ENCODE data around the gene SPOCK1.

Gene SPOCK1

GRCh38 chr5:137217599-137218200, 281.4 kb downstream of the SPOCK1 start:
- DNase-seq = no peak
- Histone ChIP-seq H3K4me1 (ENCODE audit: control insufficient read depth, insufficient read depth, low read length, poor library complexity, severe bottlenecking) (no peaks in the 10 kb centered on the region), H3K4me3 (ENCODE audit: insufficient read depth, low read depth, low read length, poor library complexity, severe bottlenecking) (no peak overlapping the region), H3K36me3 (ENCODE audit: control insufficient read depth, insufficient read depth, low read length) (no peaks in the 10 kb centered on the region), H3K9me3 (ENCODE audit: control insufficient read depth, low read length) (no peaks in the 10 kb centered on the region), H3K27me3 (replicated peaks; ENCODE audit: control insufficient read depth, insufficient read depth, low read length, poor library complexity, severe bottlenecking) (no peaks in the 10 kb centered on the region), H3K27ac (ENCODE audit: insufficient read depth, low read length, poor library complexity, severe bottlenecking) (no peak overlapping the region)

- no peaks in the 10 kb centered on the region for H3K4me1 ChIP-seq (ENCODE audit: control insufficient read depth, insufficient read depth, low read length, poor library complexity, severe bottlenecking)
These were observed 282.0 kb downstream of the SPOCK1 start for GRCh38 chr5:137216976-137217598.

GRCh38 chr5:137215780-137216179, 283.3 kb downstream of the SPOCK1 start:
- H3K36me3 ChIP-seq (ENCODE audit: control insufficient read depth, insufficient read depth, low read length) = no peaks in the 10 kb centered on the region
- no peak overlapping the region for H3K4me3 ChIP-seq (ENCODE audit: insufficient read depth, low read depth, low read length, poor library complexity, severe bottlenecking)
- no peak for DNase-seq
- no peaks in the 10 kb centered on the region for H3K27me3 ChIP-seq (replicated peaks; ENCODE audit: control insufficient read depth, insufficient read depth, low read length, poor library complexity, severe bottlenecking)
- H3K9me3 ChIP-seq (ENCODE audit: control insufficient read depth, low read length) = no peaks in the 10 kb centered on the region
- no peaks in the 10 kb centered on the region for H3K4me1 ChIP-seq (ENCODE audit: control insufficient read depth, insufficient read depth, low read length, poor library complexity, severe bottlenecking)
- H3K27ac ChIP-seq (ENCODE audit: insufficient read depth, low read length, poor library complexity, severe bottlenecking) = no peak overlapping the region

More at GRCh38 chr5:137216976-137217598, 282.0 kb downstream of the SPOCK1 start:
- no peaks in the 10 kb centered on the region for H3K9me3 ChIP-seq (ENCODE audit: control insufficient read depth, low read length)
- no peak overlapping the region for H3K4me3 ChIP-seq (ENCODE audit: insufficient read depth, low read depth, low read length, poor library complexity, severe bottlenecking)
- H3K27ac ChIP-seq (ENCODE audit: insufficient read depth, low read length, poor library complexity, severe bottlenecking) = no peak overlapping the region
- no peak for DNase-seq
- H3K27me3 ChIP-seq (replicated peaks; ENCODE audit: control insufficient read depth, insufficient read depth, low read length, poor library complexity, severe bottlenecking) = no peaks in the 10 kb centered on the region
- no peaks in the 10 kb centered on the region for H3K36me3 ChIP-seq (ENCODE audit: control insufficient read depth, insufficient read depth, low read length)

- no peaks in the 10 kb centered on the region for H3K36me3 ChIP-seq (ENCODE audit: control insufficient read depth, insufficient read depth, low read length)
- no peak for DNase-seq
- H3K4me1 ChIP-seq (ENCODE audit: control insufficient read depth, insufficient read depth, low read length, poor library complexity, severe bottlenecking) = no peaks in the 10 kb centered on the region
- no peaks in the 10 kb centered on the region for H3K9me3 ChIP-seq (ENCODE audit: control insufficient read depth, low read length)
- no peaks in the 10 kb centered on the region for H3K27me3 ChIP-seq (replicated peaks; ENCODE audit: control insufficient read depth, insufficient read depth, low read length, poor library complexity, severe bottlenecking)
- H3K27ac ChIP-seq (ENCODE audit: insufficient read depth, low read length, poor library complexity, severe bottlenecking) = no peak overlapping the region
- no peak overlapping the region for H3K4me3 ChIP-seq (ENCODE audit: insufficient read depth, low read depth, low read length, poor library complexity, severe bottlenecking)
These were observed 283.9 kb downstream of the SPOCK1 start for GRCh38 chr5:137215261-137215660.

GRCh38 chr5:137214446-137215189, 284.5 kb downstream of the SPOCK1 start:
- Histone ChIP-seq H3K4me3 (ENCODE audit: insufficient read depth, low read depth, low read length, poor library complexity, severe bottlenecking) (no peak overlapping the region), H3K27me3 (replicated peaks; ENCODE audit: control insufficient read depth, insufficient read depth, low read length, poor library complexity, severe bottlenecking) (no peaks in the 10 kb centered on the region), H3K36me3 (ENCODE audit: control insufficient read depth, insufficient read depth, low read length) (no peaks in the 10 kb centered on the region), H3K9me3 (ENCODE audit: control insufficient read depth, low read length) (no peaks in the 10 kb centered on the region), H3K4me1 (ENCODE audit: control insufficient read depth, insufficient read depth, low read length, poor library complexity, severe bottlenecking) (no peaks in the 10 kb centered on the region), H3K27ac (ENCODE audit: insufficient read depth, low read length, poor library complexity, severe bottlenecking) (no peak overlapping the region)
- DNase-seq = no peak

- Histone ChIP-seq H3K4me3 (ENCODE audit: insufficient read depth, low read depth, low read length, poor library complexity, severe bottlenecking) (no peak overlapping the region), H3K27ac (ENCODE audit: insufficient read depth, low read length, poor library complexity, severe bottlenecking) (no peak overlapping the region), H3K4me1 (ENCODE audit: control insufficient read depth, insufficient read depth, low read length, poor library complexity, severe bottlenecking) (no peaks in the 10 kb centered on the region), H3K27me3 (replicated peaks; ENCODE audit: control insufficient read depth, insufficient read depth, low read length, poor library complexity, severe bottlenecking) (no peaks in the 10 kb centered on the region), H3K36me3 (ENCODE audit: control insufficient read depth, insufficient read depth, low read length) (no peaks in the 10 kb centered on the region), H3K9me3 (ENCODE audit: control insufficient read depth, low read length) (no peaks in the 10 kb centered on the region)
- no peak for DNase-seq
These were observed 286.7 kb downstream of the SPOCK1 start for GRCh38 chr5:137212471-137212870.

GRCh38 chr5:137209232-137209809, 289.8 kb downstream of the SPOCK1 start:
- Histone ChIP-seq H3K4me3 (ENCODE audit: insufficient read depth, low read depth, low read length, poor library complexity, severe bottlenecking) (no peak overlapping the region), H3K27me3 (replicated peaks; ENCODE audit: control insufficient read depth, insufficient read depth, low read length, poor library complexity, severe bottlenecking) (no peaks in the 10 kb centered on the region), H3K36me3 (ENCODE audit: control insufficient read depth, insufficient read depth, low read length) (no peaks in the 10 kb centered on the region), H3K27ac (ENCODE audit: insufficient read depth, low read length, poor library complexity, severe bottlenecking) (no peak overlapping the region), H3K4me1 (ENCODE audit: control insufficient read depth, insufficient read depth, low read length, poor library complexity, severe bottlenecking) (no peaks in the 10 kb centered on the region), H3K9me3 (ENCODE audit: control insufficient read depth, low read length) (no peaks in the 10 kb centered on the region)
- DNase-seq = no peak

GRCh38 chr5:137207023-137207760, 291.9 kb downstream of the SPOCK1 start:
- Histone ChIP-seq H3K36me3 (ENCODE audit: control insufficient read depth, insufficient read depth, low read length) (no peaks in the 10 kb centered on the region), H3K4me3 (ENCODE audit: insufficient read depth, low read depth, low read length, poor library complexity, severe bottlenecking) (no peak overlapping the region), H3K27me3 (replicated peaks; ENCODE audit: control insufficient read depth, insufficient read depth, low read length, poor library complexity, severe bottlenecking) (no peaks in the 10 kb centered on the region), H3K4me1 (ENCODE audit: control insufficient read depth, insufficient read depth, low read length, poor library complexity, severe bottlenecking) (no peaks in the 10 kb centered on the region), H3K27ac (ENCODE audit: insufficient read depth, low read length, poor library complexity, severe bottlenecking) (no peak overlapping the region), H3K9me3 (ENCODE audit: control insufficient read depth, low read length) (no peaks in the 10 kb centered on the region)
- DNase-seq = no peak

- Histone ChIP-seq H3K27me3 (replicated peaks; ENCODE audit: control insufficient read depth, insufficient read depth, low read length, poor library complexity, severe bottlenecking) (no peaks in the 10 kb centered on the region), H3K27ac (ENCODE audit: insufficient read depth, low read length, poor library complexity, severe bottlenecking) (no peak overlapping the region), H3K36me3 (ENCODE audit: control insufficient read depth, insufficient read depth, low read length) (no peaks in the 10 kb centered on the region), H3K4me3 (ENCODE audit: insufficient read depth, low read depth, low read length, poor library complexity, severe bottlenecking) (no peak overlapping the region), H3K4me1 (ENCODE audit: control insufficient read depth, insufficient read depth, low read length, poor library complexity, severe bottlenecking) (no peaks in the 10 kb centered on the region), H3K9me3 (ENCODE audit: control insufficient read depth, low read length) (no peaks in the 10 kb centered on the region)
- DNase-seq = no peak
These were observed 293.0 kb downstream of the SPOCK1 start for GRCh38 chr5:137206030-137206715.
